GM12801 (cell line): ENCODE measurements around the gene PAMR1.

ENCODE experiments used
- TF ChIP-seq, protein P1 (sequence below): IDR thresholded peaks from one replicate; pipeline ENCODE4 v1.5.1; 2011; ENCODE audit warnings: control low read depth; ENCODE audit not compliant: insufficient read length; ENCODE audit errors: extremely low read depth

The PAMR1 gene

GRCh38 chr11:35483131-35483820 is 42.1 kb downstream of the PAMR1 start:
- TF ChIP-seq, protein P1, sequence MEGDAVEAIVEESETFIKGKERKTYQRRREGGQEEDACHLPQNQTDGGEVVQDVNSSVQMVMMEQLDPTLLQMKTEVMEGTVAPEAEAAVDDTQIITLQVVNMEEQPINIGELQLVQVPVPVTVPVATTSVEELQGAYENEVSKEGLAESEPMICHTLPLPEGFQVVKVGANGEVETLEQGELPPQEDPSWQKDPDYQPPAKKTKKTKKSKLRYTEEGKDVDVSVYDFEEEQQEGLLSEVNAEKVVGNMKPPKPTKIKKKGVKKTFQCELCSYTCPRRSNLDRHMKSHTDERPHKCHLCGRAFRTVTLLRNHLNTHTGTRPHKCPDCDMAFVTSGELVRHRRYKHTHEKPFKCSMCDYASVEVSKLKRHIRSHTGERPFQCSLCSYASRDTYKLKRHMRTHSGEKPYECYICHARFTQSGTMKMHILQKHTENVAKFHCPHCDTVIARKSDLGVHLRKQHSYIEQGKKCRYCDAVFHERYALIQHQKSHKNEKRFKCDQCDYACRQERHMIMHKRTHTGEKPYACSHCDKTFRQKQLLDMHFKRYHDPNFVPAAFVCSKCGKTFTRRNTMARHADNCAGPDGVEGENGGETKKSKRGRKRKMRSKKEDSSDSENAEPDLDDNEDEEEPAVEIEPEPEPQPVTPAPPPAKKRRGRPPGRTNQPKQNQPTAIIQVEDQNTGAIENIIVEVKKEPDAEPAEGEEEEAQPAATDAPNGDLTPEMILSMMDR: no peak

- TF ChIP-seq, protein P1: no peak
These were observed 45.7 kb downstream of the PAMR1 start for GRCh38 chr11:35479731-35480130.

- TF ChIP-seq, protein P1: no peak
These were observed 46.8 kb downstream of the PAMR1 start for GRCh38 chr11:35478471-35479091.

- TF ChIP-seq, protein P1: no peak
These were observed 47.5 kb downstream of the PAMR1 start for GRCh38 chr11:35477901-35478300.

DNA sequence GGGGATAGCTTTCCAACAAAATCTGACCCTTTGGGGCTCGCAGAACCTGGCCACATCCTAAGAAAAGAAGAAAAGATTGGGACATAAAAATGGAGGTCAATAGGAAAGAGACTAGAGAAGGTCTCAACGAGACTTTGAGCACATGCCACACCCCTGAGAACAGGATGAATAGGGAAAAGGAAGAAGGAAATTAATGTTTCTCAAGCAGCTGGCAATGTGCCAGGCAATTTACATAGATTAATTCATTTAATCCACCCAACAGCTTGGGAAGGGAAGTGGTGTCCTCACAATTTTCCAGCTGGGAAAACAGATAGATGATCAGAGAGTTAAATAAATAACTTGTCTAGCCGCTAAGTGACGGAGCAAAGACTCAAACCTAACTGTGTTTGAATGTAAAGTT is 50.7 kb downstream of the PAMR1 start:
- TF ChIP-seq, protein P1: no peak

DNA sequence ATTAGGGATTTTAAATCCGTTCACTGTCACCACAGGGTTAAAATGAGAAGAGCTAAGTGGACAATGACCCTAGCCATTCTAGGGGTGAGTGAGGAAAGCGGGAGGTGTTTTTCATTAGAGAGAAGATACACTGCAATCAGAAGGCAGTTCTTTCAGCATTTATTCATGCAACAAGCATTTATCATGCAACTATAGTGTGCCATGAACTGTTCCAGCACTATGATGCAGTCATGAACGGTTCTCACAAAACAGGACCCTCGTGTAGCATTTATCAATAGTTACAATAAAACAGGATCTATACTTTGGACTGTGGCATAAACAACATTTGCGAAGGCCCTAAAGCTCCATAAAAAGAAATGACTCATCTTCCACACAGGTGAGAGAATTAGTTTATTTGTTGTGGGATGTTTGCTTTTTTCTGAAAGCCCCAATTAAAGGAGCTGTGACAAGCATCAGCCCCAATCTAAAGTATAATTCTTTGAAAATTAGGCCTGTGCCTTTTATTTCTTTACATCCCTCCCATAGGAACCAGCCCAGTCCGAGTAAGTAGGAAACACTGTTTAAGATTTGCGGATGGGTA is 51.5 kb downstream of the PAMR1 start:
- TF ChIP-seq, protein P1: no peak

GRCh38 chr11:35470616-35471015 is 54.8 kb downstream of the PAMR1 start:
- TF ChIP-seq, protein P1: no peak
